Osteoblast (primary cell): ENCODE data around the gene WNK2. TPM values are rescaled to one million over a fixed set of nuclear protein-coding genes. Genes with fewer than 3 reads are reported as not detected.

ENCODE experiments used
- DNase-seq: peaks from one replicate; pipeline ENCODE4 v3.0.0; 2011; ENCODE audit warnings: low spot score, mixed read lengths; ENCODE audit not compliant: insufficient read length; ENCODE audit errors: missing footprints
- H2AFZ ChIP-seq: 2 replicates; pipeline ENCODE4 v1.6.0; 2011; ENCODE audit warnings: mild to moderate bottlenecking, low read length
- H3K27ac ChIP-seq: 2 replicates; pipeline ENCODE4 v1.5.1; 2011; ENCODE audit warnings: mild to moderate bottlenecking, low read depth, low read length, moderate library complexity
- H3K27me3 ChIP-seq: 2 replicates; pipeline ENCODE4 v1.6.0; 2012; ENCODE audit warnings: mild to moderate bottlenecking, control low read depth, inconsistent platforms, low read length, moderate library complexity; ENCODE audit not compliant: insufficient read depth
- H3K36me3 ChIP-seq: 2 replicates; pipeline ENCODE4 v1.5.1; 2011; ENCODE audit warnings: mild to moderate bottlenecking, low read length, control low read depth, moderate library complexity; ENCODE audit not compliant: insufficient read depth
- H3K4me1 ChIP-seq: 2 replicates; pipeline ENCODE4 v1.5.1; 2011; ENCODE audit warnings: mild to moderate bottlenecking, low read length, control low read depth, moderate library complexity; ENCODE audit not compliant: insufficient read depth
- H3K4me2 ChIP-seq: 2 replicates; pipeline ENCODE4 v1.6.0; 2011; ENCODE audit warnings: mild to moderate bottlenecking, low read length; ENCODE audit not compliant: insufficient read depth
- H3K4me3 ChIP-seq: fragments of 200-600 bp; sonication (generic); 3 replicates; pipeline ENCODE4 v1.5.1; 2012; ENCODE audit warnings: mild to moderate bottlenecking, low read length, inconsistent platforms; ENCODE audit not compliant: insufficient read depth
- H3K79me2 ChIP-seq: 2 replicates; pipeline ENCODE4 v1.6.0; 2012; ENCODE audit warnings: mild to moderate bottlenecking, low read length, control low read depth, inconsistent platforms; ENCODE audit not compliant: insufficient read depth
- H3K9me3 ChIP-seq: 2 replicates; pipeline ENCODE4 v1.5.1; 2011; ENCODE audit warnings: low read depth, low read length, control low read depth
- H4K20me1 ChIP-seq: 2 replicates; pipeline ENCODE4 v1.6.0; 2012; ENCODE audit warnings: mild to moderate bottlenecking, low read length, control low read depth; ENCODE audit not compliant: insufficient read depth
- total RNA-seq: library from RNA; depleted of rRNA; stranded (reverse); fragments of >200 nt; gene quantifications from 2 replicates; pipeline ENCODE4 v1.2.3, GENCODE V29; 2012
- TF ChIP-seq, protein P1 (sequence below): IDR thresholded peaks from 2 replicates; pipeline ENCODE4 v1.5.1; 2011; ENCODE audit warnings: mild to moderate bottlenecking, low read depth, low read length, moderate library complexity; ENCODE audit errors: extremely low read depth

The WNK2 gene
- total RNA-seq, 1 donor, result not detected

DNA sequence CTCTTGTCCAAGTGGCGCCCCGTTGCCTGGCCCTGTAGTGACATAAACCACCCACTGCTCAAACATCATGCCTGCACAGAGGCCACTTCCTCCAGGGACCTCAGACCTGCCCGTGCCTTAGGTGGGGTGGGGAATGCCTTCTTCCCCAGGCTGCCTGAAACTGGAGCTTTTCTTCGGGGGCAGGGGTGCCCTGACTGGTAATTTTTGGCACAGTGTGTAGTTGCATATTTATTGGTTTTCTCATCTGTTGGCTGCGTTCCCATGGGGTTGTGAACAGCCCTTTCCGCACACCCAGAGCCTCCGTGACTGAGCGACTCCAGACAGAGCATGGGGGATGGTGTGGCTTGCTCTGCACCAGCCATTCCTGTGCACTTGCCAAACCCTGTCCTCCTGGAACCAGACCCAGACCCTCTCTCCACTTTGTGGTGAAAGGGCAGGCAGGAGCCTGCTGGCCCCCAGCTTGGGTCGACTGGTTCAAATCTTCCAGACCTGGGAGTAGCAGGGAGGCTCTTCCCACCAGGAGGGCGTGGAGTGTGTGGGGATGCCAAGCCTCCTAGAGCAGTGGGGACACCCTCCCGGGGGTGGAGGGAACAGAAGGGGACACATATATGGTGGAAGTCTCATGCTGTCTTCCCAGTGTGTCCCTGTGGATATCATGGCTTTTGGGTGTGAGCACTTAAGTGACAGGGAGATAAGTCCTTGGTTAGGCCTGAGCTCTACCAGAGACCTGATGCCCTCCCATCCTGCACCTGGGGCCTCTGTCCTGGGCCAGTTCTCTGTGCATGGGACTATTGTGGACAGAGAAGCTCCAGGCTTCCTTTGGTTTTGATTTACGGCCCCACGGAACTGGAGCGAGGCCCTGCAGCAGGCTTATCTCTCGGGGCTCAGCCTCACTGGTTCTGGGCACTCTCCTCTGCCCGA, 39.6 kb downstream of the WNK2 start:
- Histone ChIP-seq H2AFZ (no peak overlapping the region), H3K27ac (no peak overlapping the region), H3K36me3 (no peaks in the 10 kb centered on the region), H3K4me1 (peaks cover 8% of the 10 kb centered on the region), H3K4me2 (no peak overlapping the region), H4K20me1 (no peaks in the 10 kb centered on the region), H3K9me3 (no peaks in the 10 kb centered on the region), H3K4me3 (no peak overlapping the region), H3K27me3 (no peaks in the 10 kb centered on the region), H3K79me2 (no peaks in the 10 kb centered on the region)
- TF ChIP-seq, protein P1, sequence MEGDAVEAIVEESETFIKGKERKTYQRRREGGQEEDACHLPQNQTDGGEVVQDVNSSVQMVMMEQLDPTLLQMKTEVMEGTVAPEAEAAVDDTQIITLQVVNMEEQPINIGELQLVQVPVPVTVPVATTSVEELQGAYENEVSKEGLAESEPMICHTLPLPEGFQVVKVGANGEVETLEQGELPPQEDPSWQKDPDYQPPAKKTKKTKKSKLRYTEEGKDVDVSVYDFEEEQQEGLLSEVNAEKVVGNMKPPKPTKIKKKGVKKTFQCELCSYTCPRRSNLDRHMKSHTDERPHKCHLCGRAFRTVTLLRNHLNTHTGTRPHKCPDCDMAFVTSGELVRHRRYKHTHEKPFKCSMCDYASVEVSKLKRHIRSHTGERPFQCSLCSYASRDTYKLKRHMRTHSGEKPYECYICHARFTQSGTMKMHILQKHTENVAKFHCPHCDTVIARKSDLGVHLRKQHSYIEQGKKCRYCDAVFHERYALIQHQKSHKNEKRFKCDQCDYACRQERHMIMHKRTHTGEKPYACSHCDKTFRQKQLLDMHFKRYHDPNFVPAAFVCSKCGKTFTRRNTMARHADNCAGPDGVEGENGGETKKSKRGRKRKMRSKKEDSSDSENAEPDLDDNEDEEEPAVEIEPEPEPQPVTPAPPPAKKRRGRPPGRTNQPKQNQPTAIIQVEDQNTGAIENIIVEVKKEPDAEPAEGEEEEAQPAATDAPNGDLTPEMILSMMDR, result no peak
- peak; percentile 95 for DNase-seq

DNA sequence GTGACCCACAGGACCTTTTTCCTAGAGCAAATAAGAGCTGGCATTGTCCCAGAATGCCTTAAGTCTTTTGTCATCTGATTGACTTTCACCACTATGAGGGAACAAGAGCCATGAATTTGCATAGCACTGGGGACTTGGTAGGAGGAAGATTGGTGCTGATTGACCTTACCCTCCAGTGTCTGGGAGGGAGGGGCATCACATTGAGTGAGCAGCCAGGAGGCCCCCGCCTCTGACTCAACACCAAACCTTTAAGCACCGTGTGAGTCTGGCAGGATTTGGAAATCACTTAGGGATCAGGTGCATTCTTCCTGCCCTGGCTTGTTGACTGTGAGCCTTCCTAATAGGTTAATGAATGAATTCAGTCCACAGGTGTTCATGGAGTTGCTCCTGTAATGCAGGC, 40.7 kb downstream of the WNK2 start:
- Histone ChIP-seq H3K4me3 (no peak overlapping the region), H2AFZ (no peak overlapping the region), H4K20me1 (no peaks in the 10 kb centered on the region), H3K36me3 (no peaks in the 10 kb centered on the region), H3K27ac (no peak overlapping the region), H3K27me3 (no peaks in the 10 kb centered on the region), H3K9me3 (no peaks in the 10 kb centered on the region), H3K79me2 (no peaks in the 10 kb centered on the region), H3K4me2 (no peak overlapping the region), H3K4me1 (peaks cover 8% of the 10 kb centered on the region)
- DNase-seq, result peak; percentile 64
- TF ChIP-seq, protein P1, result no peak

DNA sequence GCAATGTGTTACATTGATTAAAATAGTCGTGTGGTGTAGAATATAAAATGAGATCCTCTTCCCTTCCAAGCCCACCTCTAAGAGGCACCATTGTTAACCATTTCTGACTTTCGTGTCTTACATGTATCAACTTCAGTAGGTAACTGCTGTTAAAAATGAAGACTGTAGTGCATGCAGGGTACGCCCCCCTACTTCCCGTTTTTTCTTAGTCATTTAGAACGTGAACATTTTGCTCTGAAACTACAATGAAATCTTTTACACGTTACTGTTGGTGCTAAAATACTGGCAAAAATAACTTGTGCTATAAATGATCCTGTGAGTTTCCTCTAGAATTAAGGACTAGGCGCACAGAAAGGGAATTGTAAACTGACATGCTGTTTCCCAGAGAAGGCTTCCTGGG, 41.5 kb downstream of the WNK2 start:
- Histone ChIP-seq H2AFZ (no peak overlapping the region), H4K20me1 (no peaks in the 10 kb centered on the region), H3K79me2 (no peaks in the 10 kb centered on the region), H3K4me2 (no peak overlapping the region), H3K9me3 (no peaks in the 10 kb centered on the region), H3K4me3 (no peak overlapping the region), H3K4me1 (peaks cover 8% of the 10 kb centered on the region), H3K36me3 (no peaks in the 10 kb centered on the region), H3K27me3 (no peaks in the 10 kb centered on the region), H3K27ac (no peak overlapping the region)
- TF ChIP-seq, protein P1, result no peak
- DNase-seq, result peak; percentile 35

DNA sequence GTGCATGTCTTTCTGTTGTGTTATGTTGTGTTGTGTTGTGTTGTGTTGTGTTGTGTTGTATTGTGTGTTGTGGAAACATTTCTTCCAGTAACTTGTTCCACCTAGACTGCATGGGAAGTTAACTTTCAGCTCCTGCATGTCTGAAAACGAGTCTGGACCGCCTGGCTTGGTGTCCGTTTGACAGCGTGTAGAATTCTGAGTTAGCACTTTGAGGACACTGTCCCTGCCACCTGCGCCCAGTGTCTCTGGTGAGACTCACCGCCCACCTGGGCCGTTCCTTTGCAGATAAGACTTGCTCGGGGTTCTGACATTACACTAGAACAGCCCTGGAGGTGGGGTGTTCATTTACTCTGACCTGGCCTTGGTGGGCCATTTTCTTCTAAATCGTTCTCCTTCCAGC, 42.0 kb downstream of the WNK2 start:
- peak; percentile 39 for DNase-seq
- no peaks in the 10 kb centered on the region for H3K36me3 ChIP-seq
- H4K20me1 ChIP-seq, result no peaks in the 10 kb centered on the region
- H2AFZ ChIP-seq, result no peak overlapping the region
- H3K9me3 ChIP-seq, result no peaks in the 10 kb centered on the region
- no peak overlapping the region for H3K4me3 ChIP-seq
- peaks cover 8% of the 10 kb centered on the region for H3K4me1 ChIP-seq
- no peaks in the 10 kb centered on the region for H3K27me3 ChIP-seq
- H3K79me2 ChIP-seq, result no peaks in the 10 kb centered on the region
- TF ChIP-seq, protein P1, result no peak
- H3K4me2 ChIP-seq, result no peak overlapping the region
- H3K27ac ChIP-seq, result no peak overlapping the region
